Neutrophil (primary cell): ENCODE data around the gene DNAH1.

Source experiments
- H3K27ac ChIP-seq: fragments of 200-600 bp; sonication (generic); 2 replicates; pipeline ENCODE4 v1.5.1; 2016; ENCODE audit warnings: mild to moderate bottlenecking, moderate library complexity
- H3K27me3 ChIP-seq: fragments of 200-600 bp; sonication (generic); 2 replicates; pipeline ENCODE4 v1.6.0; 2016; ENCODE audit warnings: mild to moderate bottlenecking
- H3K36me3 ChIP-seq: fragments of 200-600 bp; sonication (generic); 2 replicates; pipeline ENCODE4 v1.5.1; 2017
- H3K4me1 ChIP-seq, 2 experiments: fragments of 200-600 bp in 1 of 2; sonication (generic) in 1 of 2; 1 replicate in 1 of 2; 2 replicates in 1 of 2; pipeline versions ENCODE4 v1.5.1 to v1.6.1; 2013 to 2016; ENCODE audit warnings: low read depth in 1 of 2, low read length in 1 of 2, mild to moderate bottlenecking in 1 of 2, moderate library complexity in 1 of 2; ENCODE audit not compliant: control insufficient read depth in 1 of 2, insufficient read depth in 1 of 2
- H3K4me3 ChIP-seq, 2 experiments: fragments of 200-600 bp in 1 of 2; sonication (generic) in 1 of 2; 1 replicate in 1 of 2; 2 replicates in 1 of 2; pipeline ENCODE4 v1.5.1; 2013 to 2016; ENCODE audit warnings: low read depth in 1 of 2, low read length in 1 of 2, mild to moderate bottlenecking in 1 of 2, moderate library complexity in 1 of 2
- H3K9me3 ChIP-seq: fragments of 200-600 bp; sonication (generic); 2 replicates; pipeline ENCODE4 v1.5.1; 2016
- TF ChIP-seq, protein P1 (sequence below): fragments of 200-600 bp; sonication (generic); IDR thresholded peaks from 2 replicates; pipeline ENCODE4 v1.5.1; 2016; ENCODE audit warnings: antibody characterized with exemption

DNAH1 gene

DNA sequence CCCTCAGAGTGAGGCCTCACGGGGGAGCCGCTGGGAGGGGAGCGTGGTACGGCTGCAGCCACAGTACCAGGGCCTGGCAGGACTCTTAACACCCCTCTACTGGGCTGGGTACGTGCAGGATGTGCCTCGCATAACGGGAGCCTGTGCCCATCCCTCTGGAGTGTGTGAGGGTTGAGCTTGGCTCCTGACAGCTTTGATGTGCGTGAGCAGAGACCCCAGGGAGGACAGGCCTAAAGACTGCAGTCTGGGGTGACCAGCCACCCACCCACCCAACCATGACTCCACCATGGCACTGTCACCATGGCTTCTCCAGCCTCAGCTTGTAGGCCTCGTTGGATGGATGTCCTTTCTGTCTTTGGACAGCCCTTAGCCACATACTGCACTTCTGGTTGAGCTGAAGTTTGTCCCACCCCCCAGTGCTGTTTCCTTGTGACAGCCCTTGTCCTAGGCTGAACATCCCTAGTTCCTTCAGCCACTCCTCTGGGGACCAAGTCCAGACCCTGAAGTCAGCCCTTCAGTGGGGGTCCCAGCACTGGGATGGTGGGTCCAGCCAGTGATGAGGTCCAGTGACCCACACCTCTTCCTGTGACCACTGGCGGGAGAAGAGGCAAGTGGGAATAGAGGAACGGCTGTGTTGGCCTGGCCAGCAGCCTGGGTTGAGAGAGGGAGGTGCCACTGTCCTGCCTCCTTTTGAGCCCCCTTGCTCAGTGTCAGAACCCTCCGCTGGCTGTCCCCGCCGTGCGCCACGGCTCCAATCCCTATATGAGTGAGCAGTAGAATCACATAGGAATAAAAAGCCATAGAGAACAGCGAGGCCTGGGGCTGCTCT, 22.4 kb upstream of the DNAH1 start:
- H3K36me3 ChIP-seq, result peaks cover 59% of the 10 kb centered on the region

DNA sequence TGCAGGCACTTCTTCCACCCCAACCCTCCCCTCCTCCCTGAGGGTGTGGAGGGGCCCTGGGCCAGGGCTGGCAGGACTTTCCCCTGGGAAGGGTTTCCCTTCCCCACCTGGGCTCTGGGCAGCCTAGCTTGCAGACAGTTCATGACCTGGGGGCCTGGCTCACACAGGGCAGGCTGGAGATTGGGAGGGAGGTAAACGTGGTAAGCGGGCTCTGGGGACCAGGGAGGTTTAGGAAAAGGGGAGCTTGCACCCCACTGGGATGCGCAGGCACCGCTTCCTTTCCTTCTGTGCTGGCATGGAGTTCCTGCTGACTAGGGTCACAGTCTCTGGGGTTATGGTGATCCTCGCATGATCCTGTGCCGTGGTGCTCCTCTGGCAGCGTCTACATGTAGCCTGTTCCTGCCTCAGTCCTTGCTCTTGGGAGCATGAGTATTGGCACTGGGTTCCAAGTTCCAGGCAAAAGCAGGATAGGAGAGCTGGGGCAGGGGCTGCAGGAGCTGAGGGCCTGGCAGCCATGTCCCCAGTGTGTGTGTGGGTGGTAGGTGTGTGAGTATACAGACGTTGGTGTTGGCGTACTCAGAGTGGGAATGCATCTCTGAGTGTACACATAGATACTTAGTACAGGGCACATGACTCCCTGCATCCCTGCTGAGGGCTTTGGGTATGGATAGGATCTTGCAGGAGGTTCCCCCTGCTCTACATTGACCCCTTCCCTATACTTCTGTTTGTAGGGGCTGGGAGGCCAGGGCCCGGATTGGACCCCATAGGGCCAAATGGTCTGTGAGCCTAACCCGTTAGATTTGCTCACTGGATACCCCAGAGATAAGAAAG, 21.6 kb upstream of the DNAH1 start:
- Histone ChIP-seq H3K27me3 (peaks cover 16% of the 10 kb centered on the region), H3K4me1 (no peaks in the 10 kb centered on the region), H3K36me3 (peaks cover 59% of the 10 kb centered on the region), H3K9me3 (no peaks in the 10 kb centered on the region), H3K4me3 (no peak overlapping the region), H3K27ac (no peak overlapping the region)
- TF ChIP-seq, protein P1, sequence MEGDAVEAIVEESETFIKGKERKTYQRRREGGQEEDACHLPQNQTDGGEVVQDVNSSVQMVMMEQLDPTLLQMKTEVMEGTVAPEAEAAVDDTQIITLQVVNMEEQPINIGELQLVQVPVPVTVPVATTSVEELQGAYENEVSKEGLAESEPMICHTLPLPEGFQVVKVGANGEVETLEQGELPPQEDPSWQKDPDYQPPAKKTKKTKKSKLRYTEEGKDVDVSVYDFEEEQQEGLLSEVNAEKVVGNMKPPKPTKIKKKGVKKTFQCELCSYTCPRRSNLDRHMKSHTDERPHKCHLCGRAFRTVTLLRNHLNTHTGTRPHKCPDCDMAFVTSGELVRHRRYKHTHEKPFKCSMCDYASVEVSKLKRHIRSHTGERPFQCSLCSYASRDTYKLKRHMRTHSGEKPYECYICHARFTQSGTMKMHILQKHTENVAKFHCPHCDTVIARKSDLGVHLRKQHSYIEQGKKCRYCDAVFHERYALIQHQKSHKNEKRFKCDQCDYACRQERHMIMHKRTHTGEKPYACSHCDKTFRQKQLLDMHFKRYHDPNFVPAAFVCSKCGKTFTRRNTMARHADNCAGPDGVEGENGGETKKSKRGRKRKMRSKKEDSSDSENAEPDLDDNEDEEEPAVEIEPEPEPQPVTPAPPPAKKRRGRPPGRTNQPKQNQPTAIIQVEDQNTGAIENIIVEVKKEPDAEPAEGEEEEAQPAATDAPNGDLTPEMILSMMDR, result no peak

More for the DNA sequence above, 22.4 kb upstream of the DNAH1 start:
- TF ChIP-seq, protein P1, result no peak
- Histone ChIP-seq H3K4me3 (no peak overlapping the region), H3K4me1 (peaks cover 2 to 5% of the 10 kb centered on the region in 2 experiments), H3K9me3 (no peaks in the 10 kb centered on the region), H3K27ac (no peak overlapping the region), H3K27me3 (peaks cover 8% of the 10 kb centered on the region)

DNA sequence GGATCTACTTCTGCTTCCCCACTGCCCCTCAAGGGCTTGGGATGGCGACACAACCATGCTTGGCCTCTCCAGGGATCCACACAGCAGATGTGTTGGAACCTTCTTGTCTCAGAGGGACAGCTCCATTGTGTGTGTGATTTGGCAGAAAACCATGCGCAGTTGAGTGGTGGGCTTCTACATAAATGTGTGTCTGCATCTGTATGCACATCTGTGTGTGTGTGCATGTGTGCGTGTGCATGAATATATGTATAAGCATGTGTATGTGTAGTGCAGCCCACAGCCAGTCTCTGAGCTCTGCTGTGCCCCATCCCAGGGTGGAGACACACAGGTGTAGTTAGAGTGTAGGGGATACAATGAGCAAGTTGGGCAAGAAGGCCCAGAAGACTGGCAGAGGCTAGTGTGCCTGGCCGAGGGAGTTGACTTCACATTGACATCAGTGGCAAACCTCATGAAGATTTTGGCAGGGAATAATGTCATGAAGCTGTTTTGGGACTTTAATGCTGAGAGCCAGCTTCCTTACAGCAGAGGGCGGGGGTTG, 20.4 kb upstream of the DNAH1 start:
- Histone ChIP-seq H3K4me1 (no peaks in the 10 kb centered on the region), H3K9me3 (no peaks in the 10 kb centered on the region), H3K27me3 (peaks cover 21% of the 10 kb centered on the region), H3K27ac (no peak overlapping the region), H3K36me3 (peaks cover 51% of the 10 kb centered on the region), H3K4me3 (no peak overlapping the region)
- TF ChIP-seq, protein P1, result no peak

DNA sequence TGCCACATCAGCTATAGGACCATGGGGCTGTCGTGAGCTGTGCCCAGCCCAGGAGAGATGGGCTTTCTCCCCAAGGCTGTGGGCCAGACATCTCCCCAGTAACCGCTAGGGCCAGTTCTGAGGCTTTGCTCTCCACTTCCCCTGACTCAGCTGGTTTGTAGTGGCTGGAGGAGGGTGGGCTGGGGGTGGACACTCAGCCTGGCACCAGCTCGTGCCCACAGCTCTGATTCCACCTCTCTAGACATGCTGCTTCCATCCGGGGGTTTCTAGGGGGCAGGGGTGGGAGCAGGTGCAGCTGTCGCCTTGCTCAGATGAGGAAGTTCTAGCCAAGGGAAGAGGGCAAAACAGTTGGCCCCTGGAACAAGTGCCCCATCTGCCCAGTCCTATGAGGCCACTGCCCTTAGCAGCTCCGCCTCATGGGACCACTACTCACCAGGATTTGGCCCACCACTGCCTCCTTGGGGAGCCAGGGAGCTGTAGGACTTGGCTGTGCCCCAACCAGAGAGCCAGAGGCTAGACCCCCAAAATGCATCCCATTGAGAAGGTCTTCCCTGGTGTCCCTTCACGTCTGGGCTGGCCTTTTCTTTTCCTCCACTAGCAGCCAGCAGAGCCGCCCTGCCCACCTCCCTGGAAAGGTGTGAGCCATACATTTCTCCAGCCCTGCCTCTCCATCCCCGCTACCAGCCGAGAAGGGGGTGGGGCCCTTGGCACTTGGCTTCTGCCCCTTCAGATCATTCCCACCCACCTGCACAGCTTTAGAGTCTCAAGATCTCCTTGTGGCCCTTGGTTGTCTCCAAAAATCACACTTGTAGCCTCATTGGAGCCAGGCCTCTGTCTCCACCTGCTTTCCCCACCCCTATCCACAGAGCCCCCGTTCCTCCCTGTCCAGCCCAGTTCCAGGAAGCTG, 18.6 kb upstream of the DNAH1 start:
- Histone ChIP-seq H3K4me3 (no peak overlapping the region), H3K9me3 (no peaks in the 10 kb centered on the region), H3K4me1 (no peaks in the 10 kb centered on the region), H3K36me3 (peaks cover 33% of the 10 kb centered on the region), H3K27me3 (peaks cover 21% of the 10 kb centered on the region), H3K27ac (no peak overlapping the region)
- TF ChIP-seq, protein P1, result no peak
